B cell (primary cell): Measurements from ENCODE around the gene FAM83G. TPM values are rescaled to one million over a fixed set of nuclear protein-coding genes. Genes with fewer than 3 reads are reported as not detected.

Source experiments
- ATAC-seq: fragments of 200-7000 bp; cut with Tn5 transposase; one replicate; pipeline ENCODE4 v1.10.0; 2021; ENCODE audit warnings: low read depth, mild to moderate bottlenecking, moderate number of reproducible peaks, moderate library complexity
- CTCF ChIA-PET: fragments of 350-600 bp; sonication (Branson Sonifier 250); formaldehyde crosslinking; loops from one replicate; lab custom pipeline; 2021; ENCODE audit warnings: antibody characterized with exemption, inconsistent platforms; lab: Charles Lee
- POLR2A ChIA-PET: fragments of 350-600 bp; sonication (Branson Sonifier 250); formaldehyde crosslinking; loops from one replicate; lab custom pipeline; 2021; ENCODE audit warnings: antibody characterized with exemption; lab: Charles Lee
- DNase-seq: peaks from one replicate; pipeline ENCODE4 v3.0.0; 2013
- H2AFZ ChIP-seq: 2 replicates; pipeline ENCODE4 v1.6.1; 2012; ENCODE audit warnings: mild to moderate bottlenecking, low read depth, low read length; ENCODE audit not compliant: insufficient read depth, poor library complexity, severe bottlenecking
- H3K27ac ChIP-seq, 2 donors: 1 replicate in 1 of 2; 2 replicates in 1 of 2; pipeline ENCODE4 v1.5.1; 2012 to 2013; ENCODE audit warnings: low read length in 2 of 2, mild to moderate bottlenecking in 2 of 2, moderate library complexity in 1 of 2
- H3K27me3 ChIP-seq, 4 experiments: fragments of 200-600 bp in 1 of 4; sonication (generic) in 1 of 4; replicated peaks in 1 of 4; 1 replicate in 2 of 4; 2 replicates in 2 of 4; pipeline versions ENCODE4 v1.6.1 to v1.7.0; 2013 to 2016; ENCODE audit warnings: low read length in 3 of 4, mild to moderate bottlenecking in 2 of 4, mixed read lengths in 1 of 4, moderate library complexity in 1 of 4; ENCODE audit not compliant: insufficient read depth in 4 of 4, control insufficient read depth in 3 of 4; ENCODE audit errors: control extremely low read depth in 1 of 4
- H3K36me3 ChIP-seq, 2 experiments: replicated peaks in 1 of 2; 1 replicate in 1 of 2; 2 replicates in 1 of 2; pipeline versions ENCODE4 v1.6.1 to v1.7.1; 2013; ENCODE audit warnings: low read length in 1 of 2; ENCODE audit not compliant: insufficient read depth in 2 of 2, control insufficient read depth in 1 of 2; ENCODE audit errors: control extremely low read depth in 1 of 2, extremely low read depth in 1 of 2
- H3K4me1 ChIP-seq, 2 donors: fragments of 200-600 bp in 1 of 2; sonication (generic) in 1 of 2; 1 replicate in 1 of 2; 2 replicates in 1 of 2; pipeline versions ENCODE4 v1.5.1 to v1.6.1; 2013 to 2017; ENCODE audit warnings: low read length in 2 of 2; ENCODE audit not compliant: control insufficient read depth in 2 of 2, insufficient read depth in 2 of 2
- H3K4me2 ChIP-seq: replicated peaks from 2 replicates; pipeline ENCODE3; 2012; ENCODE audit warnings: mild to moderate bottlenecking, low read depth, low read length; ENCODE audit not compliant: poor library complexity, severe bottlenecking
- H3K4me3 ChIP-seq, 5 experiments: fragments of 200-600 bp in 1 of 5; sonication (generic) in 1 of 5; 1 replicate in 3 of 5; 2 replicates in 2 of 5; pipeline versions ENCODE4 v1.5.1 to v1.7.0; 2011 to 2016; ENCODE audit warnings: low read length in 4 of 5, mild to moderate bottlenecking in 4 of 5, low read depth in 2 of 5, control low read depth in 1 of 5, moderate library complexity in 1 of 5; ENCODE audit not compliant: insufficient read depth in 1 of 5; ENCODE audit errors: control extremely low read depth in 1 of 5, extremely low read depth in 1 of 5
- H3K79me2 ChIP-seq: fragments of 200-600 bp; sonication (generic); one replicate; pipeline ENCODE4 v1.6.0; 2016; ENCODE audit warnings: low read length; ENCODE audit not compliant: control insufficient read depth, insufficient read depth
- H3K9ac ChIP-seq: fragments of 200-600 bp; sonication (generic); 2 replicates; pipeline ENCODE4 v1.6.1; 2017; ENCODE audit warnings: mild to moderate bottlenecking, low read length, moderate library complexity
- H3K9me3 ChIP-seq, 3 donors: one replicate each; pipeline versions ENCODE4 v1.6.1 to v1.7.1; 2013; ENCODE audit warnings: low read length in 2 of 3; ENCODE audit not compliant: control insufficient read depth in 2 of 3, insufficient read depth in 1 of 3; ENCODE audit errors: control extremely low read depth in 1 of 3
- H4K20me1 ChIP-seq: 2 replicates; pipeline ENCODE4 v1.6.0; 2012; ENCODE audit warnings: mild to moderate bottlenecking, low read length; ENCODE audit not compliant: insufficient read depth, control insufficient read depth, poor library complexity, severe bottlenecking
- H3K27ac Mint-ChIP-seq: one replicate; pipeline ENCODE4 v1.8.0; 2021; ENCODE audit warnings: mixed read lengths
- H3K27me3 Mint-ChIP-seq: one replicate; pipeline ENCODE4 v1.8.0; 2021; ENCODE audit warnings: mixed read lengths
- H3K4me1 Mint-ChIP-seq: one replicate; pipeline ENCODE4 v1.8.0; 2021; ENCODE audit warnings: mixed read lengths
- H3K4me3 Mint-ChIP-seq: one replicate; pipeline ENCODE4 v1.8.0; 2021; ENCODE audit warnings: mixed read lengths
- H3K9me3 Mint-ChIP-seq: one replicate; pipeline ENCODE4 v1.8.0; 2022; ENCODE audit warnings: mixed read lengths; ENCODE audit not compliant: insufficient read depth
- EZH2 ChIP-seq: IDR thresholded peaks from 2 replicates; pipeline ENCODE4 v1.6.1; 2012; ENCODE audit warnings: borderline replicate concordance, low read depth, mild to moderate bottlenecking, moderate library complexity, low read length; ENCODE audit not compliant: insufficient read depth, poor library complexity, severe bottlenecking
- WGBS: methylation state at CpG from one replicate; pipeline ENCODE4 v1.1.5; 2013; ENCODE audit warnings: missing lambda C conversion rate; ENCODE audit not compliant: insufficient coverage; 5-methylcytosine and 5-hydroxymethylcytosine counted together
- intact Hi-C: fragments of 100-400 bp; cut with micrococcal nuclease; formaldehyde crosslinking; loops from one replicate; pipeline ENCODE4 v1.10.0; 2022
- polyA plus RNA-seq: library from polyadenylated mRNA; depleted of rRNA; stranded (reverse); fragments of >200 nt; gene quantifications from 2 replicates; pipeline ENCODE4 v1.2.3, GENCODE V29; 2012
- total RNA-seq, 2 donors: library from RNA; stranded (reverse); fragments of 120-200 nt in 1 of 2; gene quantifications; 1 replicate in 1 of 2; 2 replicates in 1 of 2; pipeline versions ENCODE4 v1.2.3 to v1.2.4, GENCODE V29; 2013 to 2022
- TF ChIP-seq, protein P1 (sequence below): fragments of 200-600 bp; IDR thresholded peaks from one replicate; pipeline ENCODE4 v1.8.0; 2022; ENCODE audit warnings: antibody characterized with exemption, mild to moderate bottlenecking

Gene FAM83G
- total and polyA plus RNA-seq, 2 donors (not counting 1 experiment from before 2014, with no cell fraction given): 4.7 to 14.3 TPM

DNA sequence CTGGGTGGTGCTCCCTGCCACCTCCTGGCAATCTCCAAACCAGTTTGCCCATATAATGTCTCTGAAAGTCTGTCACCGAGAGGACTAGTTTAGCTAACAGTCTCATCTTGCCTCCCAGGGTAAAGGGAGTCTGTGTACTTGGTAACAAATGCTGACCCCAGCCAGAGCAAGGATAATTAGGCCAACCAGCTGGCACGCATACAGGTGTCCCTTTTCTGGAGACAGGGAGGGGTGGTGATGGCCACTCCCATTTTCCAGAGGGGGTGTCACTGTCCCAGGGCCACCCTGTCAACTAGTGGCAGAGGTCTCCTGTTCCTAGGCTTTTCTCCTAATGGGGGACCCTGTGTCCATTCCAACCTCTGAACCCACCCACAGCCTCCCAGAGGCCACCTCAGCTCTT lies 8.1 kb downstream of the FAM83G start:
- ChIA-PET POLR2A (no interaction called here), CTCF (interaction anchor here (0.7 to 1.8 kb wide), 2 partner anchors 36 to 302 kb away, joined by 3 to 5 read pairs; no protein-coding TSS in a partner anchor)
- H3K4me3 ChIP-seq: no peak overlapping the region
- H3K27ac Mint-ChIP-seq: no peak overlapping the region
- peaks cover 29% of the 10 kb centered on the region for H3K4me1 Mint-ChIP-seq
- no peak overlapping the region for H3K27ac ChIP-seq
- WGBS: 88% methylated on average over 2 of the region's 2 CpGs
- no peak for TF ChIP-seq EZH2
- TF ChIP-seq, protein P1, sequence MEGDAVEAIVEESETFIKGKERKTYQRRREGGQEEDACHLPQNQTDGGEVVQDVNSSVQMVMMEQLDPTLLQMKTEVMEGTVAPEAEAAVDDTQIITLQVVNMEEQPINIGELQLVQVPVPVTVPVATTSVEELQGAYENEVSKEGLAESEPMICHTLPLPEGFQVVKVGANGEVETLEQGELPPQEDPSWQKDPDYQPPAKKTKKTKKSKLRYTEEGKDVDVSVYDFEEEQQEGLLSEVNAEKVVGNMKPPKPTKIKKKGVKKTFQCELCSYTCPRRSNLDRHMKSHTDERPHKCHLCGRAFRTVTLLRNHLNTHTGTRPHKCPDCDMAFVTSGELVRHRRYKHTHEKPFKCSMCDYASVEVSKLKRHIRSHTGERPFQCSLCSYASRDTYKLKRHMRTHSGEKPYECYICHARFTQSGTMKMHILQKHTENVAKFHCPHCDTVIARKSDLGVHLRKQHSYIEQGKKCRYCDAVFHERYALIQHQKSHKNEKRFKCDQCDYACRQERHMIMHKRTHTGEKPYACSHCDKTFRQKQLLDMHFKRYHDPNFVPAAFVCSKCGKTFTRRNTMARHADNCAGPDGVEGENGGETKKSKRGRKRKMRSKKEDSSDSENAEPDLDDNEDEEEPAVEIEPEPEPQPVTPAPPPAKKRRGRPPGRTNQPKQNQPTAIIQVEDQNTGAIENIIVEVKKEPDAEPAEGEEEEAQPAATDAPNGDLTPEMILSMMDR: no peak
- no peak overlapping the region for H3K4me2 ChIP-seq
- ATAC-seq (no peak), DNase-seq (no peak)
- peaks cover 24 to 32% of the 10 kb centered on the region in 2 donors for H3K4me1 ChIP-seq
- no peak overlapping the region for H3K9ac ChIP-seq
- peaks cover 27% of the 10 kb centered on the region for H3K79me2 ChIP-seq
- H3K27me3 ChIP-seq: no peaks in the 10 kb centered on the region
- H4K20me1 ChIP-seq: peaks cover 57% of the 10 kb centered on the region
- H3K4me3 Mint-ChIP-seq: no peak overlapping the region
- H3K9me3 ChIP-seq: peaks cover 2 to 10% (median 4%) of the 10 kb centered on the region in 3 donors
- no peaks in the 10 kb centered on the region for H3K9me3 Mint-ChIP-seq
- H2AFZ ChIP-seq: no peak overlapping the region
- H3K27me3 Mint-ChIP-seq: no peaks in the 10 kb centered on the region
- intact Hi-C loops: no loop called here
- peaks cover 0 to 9% of the 10 kb centered on the region in 2 experiments for H3K36me3 ChIP-seq

DNA sequence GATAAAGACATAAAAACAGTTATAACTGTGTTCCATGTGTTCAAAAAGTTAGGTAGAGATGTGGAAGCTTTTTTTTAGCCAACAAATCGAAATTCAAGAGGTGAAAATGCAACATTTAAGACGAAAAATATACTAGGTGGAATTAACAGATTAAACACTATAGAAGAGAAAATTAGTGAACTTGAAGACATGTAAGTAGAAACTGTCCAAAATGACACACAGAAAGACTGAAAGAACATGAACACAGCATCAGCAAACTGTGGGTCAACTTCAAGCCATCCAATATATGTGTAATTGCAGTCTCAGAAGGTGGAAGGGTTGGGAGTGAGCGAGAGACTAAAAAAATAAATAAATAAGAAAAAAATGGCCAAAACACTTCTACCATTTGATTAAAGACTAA lies 9.3 kb downstream of the FAM83G start:
- WGBS: 100% methylated on average over 1 of the region's 3 CpGs
- ChIA-PET POLR2A (no interaction called here), CTCF (no interaction called here)
- H3K27ac ChIP-seq: no peak overlapping the region
- Mint-ChIP-seq H3K4me3 (no peak overlapping the region), H3K27me3 (no peaks in the 10 kb centered on the region), H3K9me3 (no peaks in the 10 kb centered on the region), H3K27ac (no peak overlapping the region), H3K4me1 (peaks cover 21% of the 10 kb centered on the region)
- peaks cover 24 to 27% of the 10 kb centered on the region in 2 donors for H3K4me1 ChIP-seq
- H3K9me3 ChIP-seq: peaks cover 2 to 10% (median 4%) of the 10 kb centered on the region in 3 donors
- H3K4me3 ChIP-seq: no peak overlapping the region
- no peak for TF ChIP-seq EZH2
- TF ChIP-seq, protein P1: no peak
- H3K36me3 ChIP-seq: peaks cover 0 to 8% of the 10 kb centered on the region in 2 experiments
- H3K79me2 ChIP-seq: peaks cover 27% of the 10 kb centered on the region
- H3K4me2 ChIP-seq: no peak overlapping the region
- DNase-seq (no peak), ATAC-seq (no peak)
- no peaks in the 10 kb centered on the region for H3K27me3 ChIP-seq
- peaks cover 69% of the 10 kb centered on the region for H4K20me1 ChIP-seq
- no peak overlapping the region for H2AFZ ChIP-seq
- no peak overlapping the region for H3K9ac ChIP-seq
- intact Hi-C loops: no loop called here
